EH (cell line): ENCODE results near the gene CDC45.

Source experiments
- DNase-seq: peaks from one replicate; pipeline ENCODE4 v3.0.0-alpha.2; 2015; ENCODE audit warnings: low read depth

CDC45 gene

GRCh38 chr22:19516378-19517170, 36.9 kb downstream of the CDC45 start:
- no peak for DNase-seq

GRCh38 chr22:19517171-19517500, 37.4 kb downstream of the CDC45 start:
- DNase-seq = no peak

DNA sequence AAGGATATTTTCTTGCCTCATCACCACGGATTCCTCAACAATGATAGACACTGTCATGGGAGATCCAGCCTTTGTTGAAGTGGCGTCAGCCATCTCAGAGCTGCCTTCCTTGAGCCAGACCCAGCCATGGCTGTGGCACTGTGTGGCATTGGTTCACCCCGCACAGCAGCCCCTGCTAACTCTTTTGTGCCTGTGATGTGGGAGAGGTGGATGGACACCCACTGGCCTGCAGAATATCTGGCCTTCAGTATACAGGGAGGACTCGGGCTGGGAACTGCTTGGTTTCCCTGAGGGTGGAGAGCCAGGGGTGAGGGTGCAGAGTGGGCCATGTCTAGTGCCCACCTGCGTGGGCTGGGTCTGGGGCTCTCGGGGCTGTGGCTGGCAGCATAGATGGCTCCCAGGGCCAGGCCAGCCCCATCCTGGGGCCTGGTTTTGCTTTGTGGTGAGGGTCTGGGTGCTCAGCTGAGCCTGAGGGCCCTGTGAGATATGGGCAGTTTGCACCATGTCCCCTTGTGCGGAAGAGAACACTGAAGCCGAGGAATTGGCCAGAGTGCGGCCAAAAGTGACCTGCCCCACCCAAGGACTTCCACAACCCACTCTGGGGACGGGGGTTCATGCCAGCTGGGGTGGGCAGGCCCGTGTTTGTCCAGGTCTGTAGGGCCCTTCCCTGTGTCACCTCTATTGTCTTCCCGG, 38.3 kb downstream of the CDC45 start:
- no peak for DNase-seq

GRCh38 chr22:19518635-19519034, 38.9 kb downstream of the CDC45 start:
- DNase-seq = no peak

DNA sequence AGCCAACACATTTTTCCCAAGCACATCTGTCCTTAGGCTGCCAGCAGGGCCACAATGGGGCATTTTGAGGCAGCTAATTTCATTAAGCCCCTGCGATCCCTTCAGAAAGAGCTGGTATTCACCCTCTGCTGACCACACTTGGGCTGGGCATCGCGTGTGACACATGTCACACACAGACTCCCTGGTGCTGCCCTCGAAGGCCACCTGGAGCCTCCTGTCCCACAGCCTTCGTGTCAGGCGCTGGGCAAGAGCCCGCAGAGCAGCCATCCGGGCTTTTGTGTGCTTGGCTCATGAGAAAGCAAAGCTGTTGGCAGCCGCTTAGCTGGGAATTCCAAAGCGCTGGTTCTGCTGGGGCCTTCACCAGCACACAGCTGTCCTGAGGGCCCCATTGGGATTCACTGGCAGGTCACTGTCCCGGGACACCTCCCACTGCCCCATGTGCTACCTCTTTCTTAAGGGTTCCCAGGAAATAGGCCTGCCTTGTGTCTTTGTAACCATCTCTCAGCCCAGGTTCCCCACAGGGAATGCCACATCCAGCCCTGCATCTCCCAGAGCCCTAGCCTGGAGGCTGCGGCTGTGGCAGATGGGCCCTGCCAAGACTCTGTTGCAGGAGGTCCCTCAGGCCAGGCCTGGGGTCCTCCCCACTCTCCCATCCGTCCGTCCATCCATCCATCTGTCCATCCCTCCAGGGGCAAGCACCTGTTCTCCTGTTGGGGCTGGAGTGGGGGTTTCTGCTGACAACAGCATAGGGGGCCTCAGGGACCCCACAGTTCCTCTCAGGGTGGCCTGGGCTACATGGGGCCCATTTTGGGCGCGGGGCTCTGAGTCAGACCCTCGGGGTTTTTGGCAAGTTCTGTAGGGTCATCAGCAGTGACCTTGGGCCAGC, 39.6 kb downstream of the CDC45 start:
- DNase-seq = no peak

DNA sequence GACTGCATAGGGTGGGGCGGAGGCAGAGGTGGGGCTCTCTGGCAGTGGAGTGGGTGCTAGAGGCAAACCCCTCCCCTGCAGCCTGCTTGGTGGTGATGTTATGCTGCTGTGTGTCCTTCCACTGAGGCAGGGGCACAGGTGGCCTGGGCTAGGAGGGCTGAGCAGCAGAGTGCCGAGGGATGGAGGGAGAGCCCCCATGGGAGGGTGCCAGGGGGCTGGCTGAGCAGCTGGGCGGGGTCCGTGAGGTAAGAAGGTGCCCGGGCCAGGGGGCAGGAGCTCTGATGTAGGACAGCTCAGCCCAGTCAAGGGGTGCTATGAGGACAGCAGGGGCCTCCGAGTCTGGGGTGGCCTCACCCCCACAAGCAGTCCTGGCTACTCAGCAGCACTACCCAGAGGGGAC, 40.3 kb downstream of the CDC45 start:
- no peak for DNase-seq

DNA sequence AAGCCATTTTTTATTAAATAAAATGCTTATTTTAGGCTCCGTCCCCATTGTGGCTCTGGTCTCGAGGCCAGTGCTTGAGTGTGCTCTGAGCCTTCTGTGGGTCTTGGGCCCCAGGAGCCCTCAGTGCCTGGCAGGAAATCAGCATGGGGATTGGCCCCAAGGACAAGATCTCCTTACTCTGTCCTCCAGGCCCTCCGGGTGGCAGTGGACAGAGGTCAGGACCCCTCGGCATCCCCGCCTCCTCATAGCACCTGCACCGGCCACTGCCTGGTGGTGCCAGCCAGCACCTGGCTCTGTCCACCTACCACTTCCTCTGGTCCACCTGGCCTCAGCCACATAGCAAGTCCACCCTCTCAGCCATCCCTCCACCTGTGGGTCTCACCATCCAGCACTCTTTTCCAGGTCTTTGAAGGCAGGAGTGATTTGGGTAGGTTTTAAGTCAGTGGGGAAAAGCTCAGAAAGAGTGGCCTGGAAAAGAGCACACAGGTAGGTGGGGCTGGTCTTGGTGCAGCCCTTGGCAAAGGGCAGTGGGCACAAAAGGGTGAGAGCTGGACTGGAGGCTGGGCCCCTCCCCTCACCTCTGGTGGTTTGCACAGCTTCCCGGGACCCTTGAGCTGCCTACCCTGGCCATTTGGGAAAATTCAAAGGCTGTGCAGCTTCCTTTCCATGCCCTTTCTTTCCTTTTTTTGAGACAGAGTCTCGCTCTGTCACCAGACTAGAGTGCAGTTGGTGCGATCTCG, 41.0 kb downstream of the CDC45 start:
- no peak for DNase-seq

GRCh38 chr22:19522190-19522880, 42.6 kb downstream of the CDC45 start:
- DNase-seq = no peak

- no peak for DNase-seq
Measured at GRCh38 chr22:19522881-19523239, 43.1 kb downstream of the CDC45 start.

DNA sequence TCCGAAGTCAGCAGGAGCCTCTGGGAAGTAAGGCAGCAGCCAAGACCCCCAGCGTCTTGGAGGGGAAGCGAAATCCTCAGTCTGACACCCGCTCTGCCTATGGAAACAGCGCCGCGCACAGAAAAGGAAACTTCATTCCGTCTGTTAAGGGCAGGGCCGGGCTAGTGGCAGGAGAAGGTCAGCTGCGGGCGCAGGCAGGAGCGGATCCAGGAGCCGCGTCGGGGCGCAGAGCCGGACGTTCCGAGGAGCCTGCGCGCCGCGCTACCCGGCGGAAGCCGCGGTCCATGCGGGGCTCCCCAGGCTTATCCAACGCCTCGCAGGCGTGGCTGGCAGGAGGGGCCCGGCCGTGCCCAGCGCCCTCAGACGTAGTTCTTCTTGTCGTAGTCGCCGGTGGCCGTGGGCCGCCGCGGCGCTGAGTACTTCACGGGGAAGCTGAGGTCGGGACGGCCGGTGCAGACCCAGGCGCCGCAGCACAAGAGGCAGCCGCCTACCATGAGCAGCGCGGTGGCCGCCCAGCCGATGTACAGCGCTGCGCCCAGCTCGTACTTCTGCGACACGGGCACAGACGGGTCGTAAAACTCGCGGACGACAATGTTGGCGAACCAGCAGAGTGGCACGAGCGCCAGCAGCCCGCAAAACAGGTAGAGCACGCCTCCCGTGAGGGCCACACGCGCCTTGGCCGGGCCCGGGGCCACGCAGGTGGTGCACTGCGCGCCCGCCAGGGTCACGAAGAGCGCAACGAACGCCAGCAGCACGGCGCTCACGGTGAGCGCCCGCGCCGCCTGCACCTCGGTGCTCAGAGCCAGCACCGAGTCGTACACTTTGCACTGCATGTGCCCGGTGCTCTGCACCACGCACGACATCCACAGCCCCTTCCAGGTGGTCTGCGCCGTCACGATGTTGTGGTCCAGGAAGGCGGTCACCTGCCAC, 43.8 kb downstream of the CDC45 start:
- peak; percentile 43 for DNase-seq

DNA sequence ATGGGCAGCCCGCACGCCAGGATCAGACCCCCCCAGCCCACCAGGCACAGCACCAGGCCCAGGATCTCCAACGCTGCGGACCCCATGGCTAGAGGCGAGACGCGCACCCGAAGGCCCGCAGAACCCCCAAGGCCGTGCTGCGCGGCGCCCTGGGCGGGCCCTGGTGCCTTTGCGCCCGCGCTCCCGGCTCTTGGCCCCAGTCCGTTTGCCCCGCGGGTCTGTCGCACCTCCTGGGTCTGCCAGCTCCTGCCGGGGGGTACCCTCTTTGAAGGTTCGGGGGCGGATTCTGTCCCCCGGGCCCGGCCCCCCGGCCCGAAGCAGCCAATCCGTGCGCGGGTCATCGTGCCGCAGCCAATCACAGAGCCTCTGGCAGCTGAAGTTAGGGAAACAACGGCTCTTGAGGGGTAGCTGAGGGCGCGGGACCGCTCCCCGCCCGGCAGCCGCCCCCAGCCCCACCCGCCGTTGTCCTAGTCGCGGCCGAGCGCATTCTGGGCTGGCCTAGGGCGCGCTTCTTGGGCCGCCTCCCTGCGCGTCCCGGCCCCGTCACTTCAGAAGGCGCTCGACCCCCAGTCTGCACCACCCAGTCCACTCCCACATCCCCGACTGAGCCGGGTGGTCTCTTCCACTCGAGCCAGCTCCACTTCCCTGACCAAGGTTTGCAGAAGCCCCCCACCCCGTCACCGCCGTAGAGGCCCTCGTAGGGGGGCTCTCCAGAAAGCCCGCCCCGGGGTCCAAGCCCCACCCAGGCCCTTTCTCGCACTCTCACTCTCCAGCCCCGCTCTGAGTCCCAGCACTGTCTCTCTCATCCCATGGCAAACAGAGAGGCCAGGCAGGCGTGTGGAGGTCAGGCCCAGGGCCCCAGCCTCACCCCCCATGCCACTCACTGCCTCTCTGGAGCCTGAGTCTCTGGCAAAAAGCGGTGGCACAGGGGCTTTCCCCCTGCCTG, 44.7 kb downstream of the CDC45 start, which contains the start of gene CLDN5:
CLDN5 (minus strand) TSS at position 241 of the 946 bp plus-strand sequence; CDS start at position 86, 155 bp downstream.
- peak; percentile 43 for DNase-seq

DNA sequence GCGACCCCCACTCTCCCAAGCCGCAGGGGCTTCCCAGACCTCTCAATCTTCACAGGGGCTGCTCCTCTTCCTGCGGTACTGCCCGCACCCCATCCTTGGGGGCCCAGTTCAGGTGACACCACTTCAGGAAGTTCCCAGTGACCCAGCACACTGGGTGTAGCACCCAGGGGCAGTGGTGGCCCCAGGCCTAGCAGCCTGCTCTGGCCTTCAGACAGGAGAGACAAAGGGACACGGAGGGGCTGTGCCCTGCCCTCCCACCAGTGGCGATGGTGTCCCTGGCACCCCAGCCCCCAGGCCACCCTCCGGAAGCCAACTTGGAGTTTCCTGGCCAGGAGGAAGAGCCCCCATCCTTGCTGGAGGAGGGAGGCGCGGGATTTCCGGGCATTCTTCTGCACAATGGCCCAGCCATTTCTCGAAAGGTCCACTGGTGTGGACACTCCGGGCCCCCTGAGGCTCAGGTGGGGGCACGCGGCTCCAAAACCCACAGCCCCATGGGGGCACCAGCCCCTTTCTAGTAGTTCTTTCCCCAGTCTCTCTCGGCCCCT, 45.5 kb downstream of the CDC45 start:
- DNase-seq = no peak

DNA sequence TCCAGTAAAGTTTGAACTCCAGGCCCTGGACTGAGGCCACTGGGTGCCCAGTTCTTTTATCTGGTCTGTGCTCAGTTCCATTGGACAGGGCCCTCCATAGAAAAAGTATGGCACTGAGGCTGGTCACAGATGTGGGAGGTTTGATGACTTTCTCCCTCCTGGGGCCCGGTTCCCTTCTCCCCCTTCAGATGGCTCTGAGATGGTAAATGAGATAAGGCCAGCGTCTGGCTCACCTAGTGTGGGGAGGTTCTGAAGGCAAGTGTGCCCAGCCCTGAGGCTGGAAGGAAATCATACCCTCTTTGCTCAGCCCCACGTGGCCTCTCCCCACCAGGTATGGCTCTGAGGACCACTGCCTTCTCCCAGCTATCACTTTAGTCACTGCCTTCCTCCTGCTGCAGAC, 45.9 kb downstream of the CDC45 start:
- DNase-seq = no peak

- DNase-seq = no peak
Measured at GRCh38 chr22:19526076-19526701, 46.5 kb downstream of the CDC45 start.

DNA sequence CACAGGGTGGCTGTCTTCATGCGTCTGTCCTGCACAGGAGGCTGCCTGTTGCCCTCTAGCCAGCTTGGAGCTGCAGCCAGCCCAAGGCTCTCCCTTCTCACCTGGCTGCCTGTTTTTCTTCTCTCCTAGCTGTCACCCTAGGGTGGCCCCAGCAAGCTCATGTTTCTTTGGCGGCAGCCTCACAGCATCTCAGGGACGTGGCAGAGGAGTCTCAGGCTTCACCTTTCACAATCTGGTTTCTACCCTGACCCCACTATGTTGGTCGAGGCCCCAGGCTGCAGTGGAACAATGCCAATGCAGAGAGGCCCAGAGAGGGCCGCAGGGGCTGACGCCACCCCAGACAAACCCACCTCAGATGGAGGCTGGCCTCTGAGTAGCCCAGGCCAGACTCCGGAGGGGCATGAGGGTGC, 47.0 kb downstream of the CDC45 start:
- no peak for DNase-seq

GRCh38 chr22:19527321-19527721, 47.6 kb downstream of the CDC45 start:
- DNase-seq = no peak

- DNase-seq = peak; percentile 32
Measured at GRCh38 chr22:19527861-19528417, 48.2 kb downstream of the CDC45 start.

DNA sequence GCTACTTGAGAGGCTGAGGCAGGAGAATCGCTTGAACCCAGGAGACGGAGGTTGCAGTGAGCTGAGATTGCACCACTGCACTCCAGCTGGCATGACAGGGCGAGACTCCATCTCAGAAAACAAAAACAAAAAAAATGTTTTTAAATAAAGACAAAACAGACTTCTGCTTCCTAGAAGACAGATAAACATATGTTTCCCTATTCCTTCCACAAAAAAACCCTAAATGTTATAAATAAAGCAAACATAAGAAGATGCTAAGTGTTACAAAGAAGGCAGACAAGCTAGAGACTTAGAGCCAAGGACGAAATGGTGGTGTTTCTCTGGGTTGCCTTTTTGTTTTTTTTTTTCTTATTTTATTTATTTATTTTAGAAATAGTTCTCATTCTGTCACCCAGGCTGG, 50.1 kb downstream of the CDC45 start:
- DNase-seq = no peak
